OCI-LY3 (cell line): ENCODE measurements around the gene MRAS.

ENCODE experiments used
- H2AFZ ChIP-seq: fragments of 200-600, 300-600 bp; shearing (Covaris generic); 2 replicates; pipeline ENCODE4 v1.6.0; 2014; ENCODE audit warnings: antibody characterized with exemption, low read depth, low read length
- H3K27ac ChIP-seq: fragments of 200-600, 300-600 bp; sonication (generic); 2 replicates; pipeline ENCODE4 v1.5.1; 2014; ENCODE audit warnings: mild to moderate bottlenecking, low read length, moderate library complexity, mixed read lengths
- H3K27me3 ChIP-seq: fragments of 200-600, 300-600 bp; sonication (generic); 2 replicates; pipeline ENCODE4 v1.6.1; 2014; ENCODE audit warnings: low read depth, low read length, mixed read lengths
- H3K36me3 ChIP-seq: fragments of 200-600, 300-600 bp; sonication (generic); replicated peaks from 2 replicates; pipeline ENCODE3; 2014; ENCODE audit warnings: low read depth, low read length, mixed read lengths
- H3K4me1 ChIP-seq: fragments of 300-600, 200-600 bp; sonication (generic); 2 replicates; pipeline ENCODE4 v1.6.1; 2014; ENCODE audit warnings: low read length, mixed read lengths
- H3K4me2 ChIP-seq: fragments of 200-600, 300-600 bp; sonication (generic); 2 replicates; pipeline ENCODE4 v1.6.1; 2014; ENCODE audit warnings: low read length, mixed read lengths
- H3K4me3 ChIP-seq: fragments of 300-600, 200-600 bp; sonication (generic); 2 replicates; pipeline ENCODE4 v1.5.1; 2014; ENCODE audit warnings: antibody characterized with exemption, mild to moderate bottlenecking, low read length, moderate library complexity
- H3K79me2 ChIP-seq: fragments of 300-600, 200-600 bp; shearing (Covaris generic); 2 replicates; pipeline ENCODE4 v1.6.1; 2014; ENCODE audit warnings: mild to moderate bottlenecking, low read length, mixed read lengths
- H3K9ac ChIP-seq: fragments of 300-600, 200-600 bp; shearing (Covaris generic); 2 replicates; pipeline ENCODE4 v1.6.0; 2014; ENCODE audit warnings: mild to moderate bottlenecking, low read length, moderate library complexity
- H3K9me3 ChIP-seq: fragments of 200-600, 300-600 bp; shearing (Covaris generic); 2 replicates; pipeline ENCODE4 v1.6.1; 2014; ENCODE audit warnings: low read length, mixed read lengths; ENCODE audit not compliant: insufficient read depth
- H4K20me1 ChIP-seq: fragments of 200-600, 300-600 bp; sonication (generic); 2 replicates; pipeline ENCODE4 v1.6.1; 2016; ENCODE audit warnings: low read length, mixed read lengths; ENCODE audit not compliant: insufficient read depth
- CTCF ChIP-seq: fragments of 200-600, 300-600 bp; sonication (generic); IDR thresholded peaks from 2 replicates; pipeline ENCODE4 v1.5.1; 2014; ENCODE audit warnings: antibody characterized with exemption, low read length, low read depth
- EZH2phosphoT487 ChIP-seq: fragments of 200-600 bp; shearing (Covaris generic); IDR thresholded peaks from 2 replicates; pipeline ENCODE4 v1.6.1; 2018; ENCODE audit warnings: antibody characterized with exemption, mixed run types, low read depth

MRAS gene

DNA sequence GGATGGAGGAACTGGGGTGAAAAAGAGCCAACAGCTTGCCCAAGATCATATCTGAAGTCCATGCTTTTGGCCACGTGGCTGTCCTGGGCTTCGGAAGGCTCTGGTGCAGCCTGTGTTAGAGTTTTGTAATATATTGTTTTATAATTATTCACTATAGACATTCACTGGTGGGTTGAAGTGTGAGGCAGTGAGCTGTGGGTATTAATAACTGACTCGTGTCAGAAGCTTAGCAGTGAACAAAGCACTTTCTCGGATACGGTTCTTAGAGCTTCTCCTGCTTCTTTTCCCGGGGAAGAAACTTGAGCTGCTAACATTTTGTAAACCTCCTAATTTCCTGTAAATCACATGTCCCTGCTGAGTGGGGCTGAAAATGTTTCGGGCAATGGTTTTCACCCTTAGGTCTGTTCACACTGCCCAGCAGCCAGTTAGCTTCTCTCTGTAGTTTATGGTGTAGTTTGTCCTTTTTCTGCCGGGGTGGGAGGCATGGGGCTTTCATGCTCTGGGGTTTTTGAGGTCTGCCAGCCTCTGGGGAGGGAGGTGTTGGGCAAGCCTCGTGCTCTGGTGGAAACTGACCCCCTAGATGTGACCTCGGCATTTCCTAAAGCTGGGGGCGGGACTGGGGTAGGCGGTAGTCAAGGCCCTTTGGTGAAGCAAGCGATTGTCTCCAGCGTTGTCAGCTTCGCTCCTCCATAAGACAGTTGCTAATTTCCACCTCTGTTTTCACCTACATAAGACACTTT, 1.7 kb downstream of the MRAS start:
- Histone ChIP-seq H3K9ac (no peak overlapping the region), H2AFZ (no peak overlapping the region)

GRCh38 chr3:138351151-138351550, 2.8 kb downstream of the MRAS start:
- Histone ChIP-seq H3K4me2 (no peak overlapping the region), H3K36me3 (no peaks in the 10 kb centered on the region), H2AFZ (no peak overlapping the region), H3K9me3 (no peaks in the 10 kb centered on the region), H3K27me3 (peaks cover 47% of the 10 kb centered on the region), H3K27ac (no peak overlapping the region), H3K4me1 (no peaks in the 10 kb centered on the region), H4K20me1 (no peaks in the 10 kb centered on the region), H3K79me2 (no peaks in the 10 kb centered on the region), H3K9ac (no peak overlapping the region), H3K4me3 (no peak overlapping the region)
- no peak for TF ChIP-seq EZH2phosphoT487
- TF ChIP-seq CTCF: no peak

More for the DNA sequence above, 1.7 kb downstream of the MRAS start:
- Histone ChIP-seq H3K4me3 (no peak overlapping the region), H3K4me1 (no peaks in the 10 kb centered on the region), H4K20me1 (no peaks in the 10 kb centered on the region), H3K4me2 (no peak overlapping the region), H3K79me2 (no peaks in the 10 kb centered on the region), H3K27me3 (peaks cover 36% of the 10 kb centered on the region), H3K36me3 (no peaks in the 10 kb centered on the region), H3K9me3 (no peaks in the 10 kb centered on the region), H3K27ac (no peak overlapping the region)
- TF ChIP-seq CTCF (no peak), EZH2phosphoT487 (no peak)

DNA sequence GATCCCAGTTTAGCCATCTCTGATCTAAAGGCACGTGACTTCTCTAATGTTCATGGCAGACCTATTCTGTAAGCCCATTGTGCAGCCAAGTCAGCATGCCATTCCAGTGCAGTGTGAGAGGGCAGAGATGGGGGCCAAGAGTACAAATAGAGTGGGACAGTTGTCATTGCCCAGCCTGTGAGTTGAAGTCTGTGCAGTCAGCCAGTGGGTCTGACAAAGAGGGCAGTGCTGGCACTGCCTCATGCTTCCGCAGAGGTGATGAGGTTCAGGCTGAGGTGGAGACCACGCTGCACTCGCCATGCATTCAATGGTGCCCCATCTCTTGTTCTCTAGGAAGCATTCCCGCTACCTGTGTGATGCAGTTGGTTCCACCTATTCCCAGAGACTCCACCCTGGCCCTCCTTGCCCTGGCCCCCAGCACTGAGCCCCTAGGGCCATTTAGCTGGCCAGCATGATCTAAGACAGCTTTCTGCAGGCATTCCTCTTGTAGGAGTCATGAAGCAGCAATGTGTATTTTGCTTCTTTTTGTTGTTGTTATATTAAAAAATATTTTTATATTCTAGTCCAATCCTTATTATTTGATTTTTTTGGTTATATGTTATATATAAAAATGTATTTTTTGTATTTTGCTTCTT, 3.7 kb downstream of the MRAS start:
- Histone ChIP-seq H3K4me1 (no peaks in the 10 kb centered on the region), H3K27me3 (peaks cover 55% of the 10 kb centered on the region), H3K9me3 (no peaks in the 10 kb centered on the region), H3K9ac (no peak overlapping the region), H3K4me3 (no peak overlapping the region), H3K79me2 (no peaks in the 10 kb centered on the region), H4K20me1 (no peaks in the 10 kb centered on the region), H3K36me3 (no peaks in the 10 kb centered on the region), H3K4me2 (no peak overlapping the region), H2AFZ (no peak overlapping the region), H3K27ac (no peak overlapping the region)
- TF ChIP-seq CTCF (no peak), EZH2phosphoT487 (no peak)

DNA sequence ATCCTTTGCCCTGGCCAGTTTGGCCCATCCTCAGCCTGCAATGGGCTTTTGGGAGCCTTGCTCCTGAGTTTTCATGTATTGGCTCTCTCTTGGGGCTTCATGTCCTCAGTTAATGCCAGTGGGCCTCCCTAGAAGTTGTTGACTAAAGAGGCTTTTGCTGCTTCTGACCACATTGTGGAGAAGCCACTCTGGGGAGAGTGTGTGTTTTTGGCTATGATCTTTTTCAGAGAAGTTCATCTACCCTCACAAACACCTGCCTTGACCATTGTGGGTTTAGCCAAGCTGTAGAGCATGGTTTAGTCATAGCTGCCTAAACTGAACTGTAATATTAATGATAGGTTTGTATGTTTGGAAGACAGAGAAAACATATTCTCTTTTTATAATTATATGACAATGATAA, 6.0 kb downstream of the MRAS start:
- Histone ChIP-seq H3K79me2 (no peaks in the 10 kb centered on the region), H2AFZ (no peak overlapping the region), H3K4me1 (no peaks in the 10 kb centered on the region), H3K36me3 (no peaks in the 10 kb centered on the region), H3K4me2 (no peak overlapping the region), H3K4me3 (no peak overlapping the region), H3K27ac (no peak overlapping the region), H3K27me3 (peaks cover 77% of the 10 kb centered on the region), H3K9me3 (no peaks in the 10 kb centered on the region), H4K20me1 (no peaks in the 10 kb centered on the region), H3K9ac (no peak overlapping the region)
- TF ChIP-seq EZH2phosphoT487: no peak
- no peak for TF ChIP-seq CTCF
